H9 (cell line): Measurements from ENCODE around the gene NSMF. TPM values are rescaled to one million over a fixed set of nuclear protein-coding genes. Genes with fewer than 3 reads are reported as not detected.

Experiments
- DNase-seq: peaks from one replicate; pipeline ENCODE4 v3.0.0-alpha.2; 2017
- H2AFZ ChIP-seq: one replicate; pipeline ENCODE4 v1.6.1; 2013; ENCODE audit warnings: mild to moderate bottlenecking, low read length, control low read depth, moderate library complexity
- H2AK5ac ChIP-seq: 2 replicates; pipeline ENCODE4 v1.6.1; 2013; ENCODE audit warnings: low read length, control low read depth, mixed read lengths; ENCODE audit not compliant: insufficient read length
- H2BK120ac ChIP-seq: one replicate; pipeline ENCODE4 v1.6.1; 2013; ENCODE audit warnings: low read depth, mild to moderate bottlenecking, low read length, control low read depth, inconsistent platforms; ENCODE audit not compliant: poor library complexity, severe bottlenecking
- H2BK12ac ChIP-seq: 2 replicates; pipeline ENCODE4 v1.6.1; 2013; ENCODE audit warnings: low read length, control low read depth, mixed read lengths, low read depth; ENCODE audit not compliant: insufficient read length
- H2BK15ac ChIP-seq: 2 replicates; pipeline ENCODE4 v1.6.1; 2013; ENCODE audit warnings: low read depth, low read length, control low read depth
- H2BK20ac ChIP-seq: one replicate; pipeline ENCODE4 v1.6.1; 2013; ENCODE audit warnings: low read depth, mild to moderate bottlenecking, low read length, control low read depth, inconsistent platforms; ENCODE audit not compliant: poor library complexity, severe bottlenecking
- H2BK5ac ChIP-seq: 2 replicates; pipeline ENCODE4 v1.6.1; 2013; ENCODE audit warnings: low read length, control low read depth, mixed read lengths; ENCODE audit not compliant: insufficient read length
- H3K14ac ChIP-seq: 2 replicates; pipeline ENCODE4 v1.6.1; 2013; ENCODE audit warnings: low read length, control low read depth; ENCODE audit not compliant: insufficient read depth
- H3K18ac ChIP-seq: 2 replicates; pipeline ENCODE4 v1.6.1; 2013; ENCODE audit warnings: low read depth, mild to moderate bottlenecking, mixed read lengths, low read length, control low read depth; ENCODE audit not compliant: insufficient read length
- H3K23ac ChIP-seq: 2 replicates; pipeline ENCODE4 v1.6.1; 2013; ENCODE audit warnings: low read length, control low read depth, mixed read lengths, low read depth; ENCODE audit not compliant: insufficient read length
- H3K23me2 ChIP-seq: 2 replicates; pipeline ENCODE4 v1.6.1; 2013; ENCODE audit warnings: low read depth, mild to moderate bottlenecking, mixed read lengths, low read length, control low read depth; ENCODE audit not compliant: insufficient read length, poor library complexity, severe bottlenecking
- H3K27ac ChIP-seq: 2 replicates; pipeline ENCODE4 v1.5.1; 2013; ENCODE audit warnings: low read length, control low read depth, mixed read lengths, low read depth; ENCODE audit not compliant: insufficient read length
- H3K27me3 ChIP-seq: 2 replicates; pipeline ENCODE4 v1.6.1; 2013; ENCODE audit warnings: low read length, control low read depth, inconsistent platforms; ENCODE audit not compliant: insufficient read depth
- H3K4ac ChIP-seq: 2 replicates; pipeline ENCODE4 v1.6.1; 2013; ENCODE audit warnings: low read depth, mild to moderate bottlenecking, control low read depth, inconsistent platforms, low read length, moderate library complexity
- H3K4me1 ChIP-seq: 2 replicates; pipeline ENCODE4 v1.6.1; 2013; ENCODE audit warnings: low read length, control low read depth, inconsistent platforms; ENCODE audit not compliant: insufficient read depth
- H3K4me2 ChIP-seq: 2 replicates; pipeline ENCODE4 v1.6.1; 2013; ENCODE audit warnings: low read length, control low read depth, mixed read lengths; ENCODE audit not compliant: insufficient read length, insufficient read depth
- H3K56ac ChIP-seq: 2 replicates; pipeline ENCODE4 v1.6.1; 2013; ENCODE audit warnings: low read depth, mild to moderate bottlenecking, mixed read lengths, low read length, control low read depth; ENCODE audit not compliant: insufficient read length
- H3K79me1 ChIP-seq: 2 replicates; pipeline ENCODE4 v1.6.1; 2013; ENCODE audit warnings: low read depth, mild to moderate bottlenecking, moderate library complexity, low read length, control low read depth, inconsistent platforms; ENCODE audit not compliant: insufficient read depth, poor library complexity, severe bottlenecking
- H3K79me2 ChIP-seq: 2 replicates; pipeline ENCODE4 v1.6.1; 2013; ENCODE audit warnings: low read length, control low read depth, inconsistent platforms; ENCODE audit not compliant: insufficient read depth
- H3K9ac ChIP-seq: 2 replicates; pipeline ENCODE4 v1.6.1; 2013; ENCODE audit warnings: low read length, control low read depth, mixed read lengths; ENCODE audit not compliant: insufficient read length; ENCODE audit errors: extremely low read depth
- H3K9me3 ChIP-seq: one replicate; pipeline ENCODE4 v1.6.1; 2013; ENCODE audit warnings: low read depth, low read length, inconsistent platforms; ENCODE audit not compliant: control insufficient read depth
- H3T11ph ChIP-seq: one replicate; pipeline ENCODE4 v1.6.1; 2013; ENCODE audit warnings: mild to moderate bottlenecking, low read length, control low read depth, inconsistent platforms
- H4K20me1 ChIP-seq: one replicate; pipeline ENCODE4 v1.6.1; 2013; ENCODE audit not compliant: control insufficient read depth, insufficient read length, insufficient read depth
- H4K5ac ChIP-seq: 2 replicates; pipeline ENCODE4 v1.6.1; 2013; ENCODE audit warnings: low read depth, mild to moderate bottlenecking, mixed read lengths, low read length, control low read depth; ENCODE audit not compliant: insufficient read length
- H4K8ac ChIP-seq: replicated peaks from 2 replicates; pipeline ENCODE4 v1.6.1; 2013; ENCODE audit warnings: low read length, control low read depth, mixed read lengths, low read depth; ENCODE audit not compliant: insufficient read length
- H4K91ac ChIP-seq: 2 replicates; pipeline ENCODE4 v1.6.1; 2013; ENCODE audit warnings: low read depth, mild to moderate bottlenecking, moderate library complexity, mixed read lengths, low read length, control low read depth; ENCODE audit not compliant: insufficient read length
- H3K27ac Mint-ChIP-seq, 3 experiments: 2 replicates in 2 of 3; 3 replicates in 1 of 3; pipeline ENCODE4 v1.8.0; 2020 to 2021; ENCODE audit warnings: mixed read lengths in 3 of 3, mild to moderate bottlenecking in 1 of 3, moderate library complexity in 1 of 3
- H3K27me3 Mint-ChIP-seq: 2 replicates; pipeline ENCODE4 v1.8.0; 2021; ENCODE audit warnings: low read depth, mild to moderate bottlenecking, moderate library complexity, mixed read lengths
- H3K36me3 Mint-ChIP-seq, 3 experiments: 2 replicates in 2 of 3; 3 replicates in 1 of 3; pipeline ENCODE4 v1.8.0; 2020 to 2021; ENCODE audit warnings: low read depth in 3 of 3, mixed read lengths in 3 of 3; ENCODE audit not compliant: insufficient read depth in 1 of 3
- H3K4me1 Mint-ChIP-seq, 2 experiments: 2 replicates each; pipeline ENCODE4 v1.8.0; 2020; ENCODE audit warnings: mixed read lengths in 2 of 2
- H3K4me3 Mint-ChIP-seq, 2 experiments: 2 replicates in 1 of 2; 3 replicates in 1 of 2; pipeline ENCODE4 v1.8.0; 2020 to 2021; ENCODE audit warnings: mild to moderate bottlenecking in 2 of 2, mixed read lengths in 2 of 2, moderate library complexity in 1 of 2
- H3K9me3 Mint-ChIP-seq, 2 experiments: 2 replicates in 1 of 2; 3 replicates in 1 of 2; pipeline ENCODE4 v1.8.0; 2020; ENCODE audit warnings: mild to moderate bottlenecking in 2 of 2, mixed read lengths in 2 of 2, moderate library complexity in 1 of 2
- CTCF ChIP-seq: fragments of 200-600 bp; sonication (generic); conservative IDR thresholded peaks from 3 replicates; pipeline ENCODE4 v1.8.0; 2021; ENCODE audit warnings: antibody characterized with exemption, mild to moderate bottlenecking
- WGBS: extraction: QIAGEN DNeasy Blood & Tissue Kit; methylation state at CpG from one replicate; pipeline ENCODE4 v1.1.7; 2013; ENCODE audit warnings: missing lambda C conversion rate, low lambda C conversion rate, mixed read lengths; ENCODE audit not compliant: insufficient read length; ENCODE audit errors: extremely low coverage; 5-methylcytosine and 5-hydroxymethylcytosine counted together
- total RNA-seq: library from RNA; stranded (reverse); gene quantifications from 2 replicates; pipeline ENCODE4 v1.2.1, GENCODE V29; 2021

NSMF gene
- total RNA-seq, 1 experiment from 2014 or later = 46.3 TPM

GRCh38 chr9:137499416-137499815, 40.3 kb upstream of the NSMF start:
- H3K4me2 ChIP-seq = no peak overlapping the region
- DNase-seq = no peak
- Mint-ChIP-seq H3K27ac (no peak overlapping the region), H3K4me3 (no peak overlapping the region), H3K27me3 (peaks cover 20% of the 10 kb centered on the region), H3K9me3 (peaks cover 18 to 67% of the 10 kb centered on the region in 2 experiments), H3K4me1 (no peaks in the 10 kb centered on the region), H3K36me3 (peaks cover 4 to 16% (median 16%) of the 10 kb centered on the region in 3 experiments; a peak in 6 of 7 replicates)
- no peaks in the 10 kb centered on the region for H3K79me2 ChIP-seq
- no peaks in the 10 kb centered on the region for H3K23me2 ChIP-seq
- no peak overlapping the region for H2BK120ac ChIP-seq
- peaks cover 2% of the 10 kb centered on the region for H4K20me1 ChIP-seq
- H2BK15ac ChIP-seq = no peak overlapping the region
- H3K9ac ChIP-seq = no peak overlapping the region
- no peak overlapping the region for H2BK20ac ChIP-seq
- no peak overlapping the region for H4K5ac ChIP-seq
- H3K4me1 ChIP-seq = no peaks in the 10 kb centered on the region
- H2BK5ac ChIP-seq = no peak overlapping the region
- WGBS = no CpG with 5 or more reads among the region's 16 CpGs
- no peak overlapping the region for H4K91ac ChIP-seq
- H2AFZ ChIP-seq = no peak overlapping the region
- no peak overlapping the region for H3K27ac ChIP-seq
- no peak overlapping the region for H2AK5ac ChIP-seq
- no peak overlapping the region for H3K18ac ChIP-seq
- H3K56ac ChIP-seq = no peak overlapping the region
- H3K4ac ChIP-seq = no peak overlapping the region
- H3K14ac ChIP-seq = no peak overlapping the region
- no peak overlapping the region for H4K8ac ChIP-seq
- no peak overlapping the region for H3K23ac ChIP-seq
- H3K79me1 ChIP-seq = no peaks in the 10 kb centered on the region
- TF ChIP-seq CTCF = no peak
- no peaks in the 10 kb centered on the region for H3K9me3 ChIP-seq
- H3T11ph ChIP-seq = no peak overlapping the region
- H3K27me3 ChIP-seq = no peaks in the 10 kb centered on the region
- no peak overlapping the region for H2BK12ac ChIP-seq
